ENCODE results near the gene RAD51B.

DNA sequence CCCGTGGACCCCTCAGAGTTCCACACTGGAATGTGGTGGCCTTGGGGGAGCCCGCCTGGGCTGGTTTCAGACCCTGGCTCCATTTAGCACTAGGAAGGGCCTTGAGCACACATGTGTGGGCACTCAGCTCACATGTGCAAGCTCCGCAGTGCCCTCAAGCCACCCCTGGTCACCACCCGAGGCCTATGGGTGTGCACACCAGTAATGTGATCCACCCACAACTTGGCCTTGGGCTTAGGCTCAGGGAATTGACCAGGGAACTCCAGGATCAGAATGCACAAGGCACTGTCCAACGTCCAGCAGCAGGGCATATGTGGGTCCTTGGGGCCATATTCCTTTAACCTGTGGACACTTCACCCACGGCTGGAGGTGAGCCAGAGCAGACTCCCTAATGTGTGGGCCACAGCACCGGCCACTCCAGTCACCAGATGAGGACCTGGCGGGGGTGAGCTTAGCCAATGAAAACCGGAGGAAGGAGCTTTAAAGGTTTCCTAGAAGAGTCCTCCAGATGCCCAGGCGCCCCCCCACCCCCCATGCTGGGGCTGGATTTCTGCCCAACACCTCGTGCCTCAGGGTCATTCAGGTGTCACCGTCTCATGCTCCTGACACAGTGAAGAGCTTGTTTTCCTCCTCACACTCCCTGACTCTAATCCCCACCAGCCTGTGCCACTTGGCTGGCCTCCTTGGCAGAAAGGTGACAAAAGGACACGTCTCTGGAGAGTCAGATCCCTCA, 764.1 kb downstream of the RAD51B start:
- TF ChIP-seq, protein P1, sequence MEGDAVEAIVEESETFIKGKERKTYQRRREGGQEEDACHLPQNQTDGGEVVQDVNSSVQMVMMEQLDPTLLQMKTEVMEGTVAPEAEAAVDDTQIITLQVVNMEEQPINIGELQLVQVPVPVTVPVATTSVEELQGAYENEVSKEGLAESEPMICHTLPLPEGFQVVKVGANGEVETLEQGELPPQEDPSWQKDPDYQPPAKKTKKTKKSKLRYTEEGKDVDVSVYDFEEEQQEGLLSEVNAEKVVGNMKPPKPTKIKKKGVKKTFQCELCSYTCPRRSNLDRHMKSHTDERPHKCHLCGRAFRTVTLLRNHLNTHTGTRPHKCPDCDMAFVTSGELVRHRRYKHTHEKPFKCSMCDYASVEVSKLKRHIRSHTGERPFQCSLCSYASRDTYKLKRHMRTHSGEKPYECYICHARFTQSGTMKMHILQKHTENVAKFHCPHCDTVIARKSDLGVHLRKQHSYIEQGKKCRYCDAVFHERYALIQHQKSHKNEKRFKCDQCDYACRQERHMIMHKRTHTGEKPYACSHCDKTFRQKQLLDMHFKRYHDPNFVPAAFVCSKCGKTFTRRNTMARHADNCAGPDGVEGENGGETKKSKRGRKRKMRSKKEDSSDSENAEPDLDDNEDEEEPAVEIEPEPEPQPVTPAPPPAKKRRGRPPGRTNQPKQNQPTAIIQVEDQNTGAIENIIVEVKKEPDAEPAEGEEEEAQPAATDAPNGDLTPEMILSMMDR (IDR thresholded peaks at IDR 0.05; ENCODE audit: low read length), result no peak
- TF ChIP-seq EZH2phosphoT487 (IDR thresholded peaks at IDR 0.05; ENCODE audit: low read length) (no peak), EZH2 (optimal IDR thresholded peaks at IDR 0.05; ENCODE audit: low read depth, low read length) (no peak)
